Dendritic cell treated with granulocyte-macrophage colony-stimulating factor and Interleukin-4, amounts not matched to agents 40 ng/mL and 50 ng/mL, for 4 days (primary cell): ENCODE results near the gene SERPINE2.

Experiments used
- H3K27ac Mint-ChIP-seq: one replicate; pipeline ENCODE4 v1.8.0; 2022; ENCODE audit warnings: mild to moderate bottlenecking, mixed read lengths
- H3K27me3 Mint-ChIP-seq: one replicate; pipeline ENCODE4 v1.8.0; 2022; ENCODE audit warnings: mild to moderate bottlenecking, mixed read lengths
- H3K36me3 Mint-ChIP-seq: one replicate; pipeline ENCODE4 v1.8.0; 2022; ENCODE audit warnings: low read depth, mixed read lengths
- H3K4me1 Mint-ChIP-seq: one replicate; pipeline ENCODE4 v1.8.0; 2022; ENCODE audit warnings: low read depth, mixed read lengths
- H3K4me3 Mint-ChIP-seq: one replicate; pipeline ENCODE4 v1.8.0; 2022; ENCODE audit warnings: mild to moderate bottlenecking, moderate library complexity, mixed read lengths
- H3K9me3 Mint-ChIP-seq: one replicate; pipeline ENCODE4 v1.8.0; 2022; ENCODE audit warnings: mixed read lengths
- intact Hi-C: fragments of 100-400 bp; cut with micrococcal nuclease; formaldehyde crosslinking; loops from one replicate; pipeline ENCODE4 v1.15.0; 2022

Gene SERPINE2

DNA sequence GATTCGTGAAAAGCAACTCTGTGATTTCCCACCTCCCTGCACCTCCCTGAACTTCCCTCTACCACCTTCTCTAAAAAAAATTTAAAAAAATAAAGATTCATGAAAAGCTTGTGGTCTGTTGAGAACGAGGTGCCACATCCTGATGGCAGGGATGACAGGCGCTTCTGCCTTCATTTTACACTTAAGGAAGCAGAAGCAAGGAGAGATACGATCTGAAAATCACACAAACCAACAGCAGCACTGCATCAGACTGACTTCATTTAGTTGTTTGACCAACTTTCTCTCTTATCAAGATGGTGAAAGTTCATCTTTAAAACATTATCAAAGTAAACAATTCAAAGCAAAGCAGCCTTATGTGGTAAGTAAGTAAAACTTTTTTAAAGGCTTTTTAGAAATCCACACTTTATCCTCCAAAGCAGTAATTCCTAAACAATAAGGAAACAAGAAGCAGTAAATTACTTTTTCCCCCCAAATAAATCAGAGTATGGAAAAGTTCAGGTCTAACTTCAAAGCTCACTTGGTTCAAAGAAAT lies 109.4 kb downstream of the SERPINE2 start:
- Mint-ChIP-seq H3K4me3 (no peak overlapping the region), H3K4me1 (peaks cover 57% of the 10 kb centered on the region), H3K9me3 (no peaks in the 10 kb centered on the region), H3K27me3 (no peaks in the 10 kb centered on the region), H3K27ac (no peak overlapping the region), H3K36me3 (no peaks in the 10 kb centered on the region)
- intact Hi-C loops: no loop called here

DNA sequence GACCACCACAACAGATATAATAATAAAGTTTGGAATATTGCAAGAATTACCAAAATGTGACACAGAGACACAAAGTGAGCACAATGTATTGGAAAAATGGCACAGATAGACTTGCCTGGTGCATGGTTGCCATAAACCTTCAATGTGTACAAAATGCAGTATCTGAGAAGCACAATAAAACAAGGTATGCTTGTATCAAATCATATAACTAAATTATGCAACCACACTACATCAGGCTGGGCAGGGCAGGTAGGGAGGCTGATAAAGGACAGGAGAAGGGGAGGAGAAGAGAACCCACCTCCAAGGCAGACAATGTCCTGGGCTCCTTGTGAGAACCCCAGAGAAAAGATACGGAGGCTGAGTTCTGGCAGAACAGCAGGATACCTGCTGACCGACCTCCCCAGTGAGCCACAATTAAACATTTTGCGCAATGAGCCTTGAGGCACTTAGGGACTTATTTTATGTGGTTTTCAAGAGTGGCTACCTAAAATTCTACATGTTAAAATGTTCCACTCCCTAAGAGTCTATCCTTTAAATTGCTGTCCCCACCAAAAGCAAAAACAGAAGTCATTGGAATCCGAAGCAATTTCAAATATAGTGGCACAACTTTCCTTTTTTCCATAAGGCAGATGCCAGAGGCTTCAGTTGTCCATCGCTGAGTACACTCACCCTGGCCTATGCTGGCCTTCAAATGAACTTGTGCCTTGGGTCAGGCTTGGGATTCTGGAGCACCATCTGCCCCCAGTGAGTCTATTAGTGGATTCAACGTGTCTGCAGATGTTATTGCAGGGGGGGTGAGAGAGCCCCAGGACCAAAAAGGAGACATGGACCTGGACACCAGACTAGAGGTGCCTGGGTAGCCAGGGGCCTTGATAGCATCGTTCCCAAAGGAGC lies 110.7 kb downstream of the SERPINE2 start:
- H3K27ac Mint-ChIP-seq: no peak overlapping the region
- peaks cover 47% of the 10 kb centered on the region for H3K4me1 Mint-ChIP-seq
- intact Hi-C loops: no loop called here

DNA sequence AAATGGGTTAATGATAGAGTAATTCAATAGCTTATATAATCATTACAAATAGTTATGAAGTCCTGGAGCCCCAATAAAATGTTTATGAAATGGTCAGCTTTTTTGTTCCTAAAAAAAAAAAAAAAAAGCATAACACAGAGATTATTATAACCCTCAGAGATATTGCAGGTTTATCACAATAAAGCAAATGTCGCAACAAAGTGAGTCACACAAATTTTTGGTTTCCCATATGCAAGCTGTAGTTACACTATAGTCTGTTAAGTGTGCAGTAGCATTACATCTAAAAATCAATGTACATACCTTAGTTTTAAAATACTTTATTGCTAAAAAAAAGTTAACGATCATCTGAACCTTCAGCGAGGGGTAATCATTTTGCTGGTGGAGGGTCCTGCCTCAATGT lies 114.0 kb downstream of the SERPINE2 start:
- Mint-ChIP-seq H3K9me3 (no peaks in the 10 kb centered on the region), H3K4me1 (peaks cover 66% of the 10 kb centered on the region), H3K27ac (no peak overlapping the region), H3K36me3 (peaks cover 2% of the 10 kb centered on the region), H3K27me3 (no peaks in the 10 kb centered on the region), H3K4me3 (no peak overlapping the region)
- intact Hi-C loops: no loop called here

More for the DNA sequence above, 110.7 kb downstream of the SERPINE2 start:
- Mint-ChIP-seq H3K36me3 (no peaks in the 10 kb centered on the region), H3K4me3 (no peak overlapping the region), H3K9me3 (no peaks in the 10 kb centered on the region), H3K27me3 (no peaks in the 10 kb centered on the region)
